HCT116 (cell line): Measurements from ENCODE around the gene CSF2RB. TPM values are rescaled to one million over a fixed set of nuclear protein-coding genes. Genes with fewer than 3 reads are reported as not detected.

Experiments used
- ATAC-seq: fragments of 200-7000 bp; cut with Tn5 transposase; 2 replicates; pipeline ENCODE4 v1.9.1; 2020; ENCODE audit warnings: mild to moderate bottlenecking, moderate library complexity
- BruUV-seq: library from RNA; stranded (reverse); fragments of 400-500 nt; replicated peaks from 2 replicates; lab custom pipeline; 2021; lab: Mats Ljungman, UMichigan
- CTCF ChIA-PET: fragments of 300-600 bp; sonication (Branson Sonifier 250); formaldehyde crosslinking; loops from one replicate; lab custom pipeline; 2021; ENCODE audit warnings: antibody characterized with exemption; lab: Charles Lee
- POLR2A ChIA-PET: fragments of 300-600, 350-600 bp; sonication (Branson Sonifier 250); formaldehyde crosslinking; loops from one replicate; lab custom pipeline; 2021; ENCODE audit warnings: antibody characterized with exemption; lab: Charles Lee
- RAD21 ChIA-PET, 2 experiments: fragments of 300-600 bp; sonication (Branson Sonifier 250); formaldehyde crosslinking; loops; one replicate each; lab custom pipeline; 2023; ENCODE audit warnings: low total read pairs in 2 of 2; ENCODE audit not compliant: uncharacterized antibody in 2 of 2, unreplicated experiment in 2 of 2, low non-redundant PET in 1 of 2; lab: Charles Lee
- DNase-seq: peaks from one replicate; pipeline ENCODE4 v3.0.0-alpha.2; 2010; ENCODE audit warnings: low read depth, low spot score
- H2AFZ ChIP-seq: fragments of 200-600 bp; shearing (Covaris generic), sonication (generic); 2 replicates; pipeline ENCODE4 v1.6.1; 2017; ENCODE audit warnings: low read depth, mixed run types, mixed read lengths, antibody characterized with exemption, low read length; ENCODE audit not compliant: poor library complexity, severe bottlenecking
- H3K27ac ChIP-seq: 2 replicates; pipeline ENCODE4 v1.5.1; 2012; ENCODE audit warnings: low read depth, low read length
- H3K27me3 ChIP-seq: fragments of 200-600 bp; sonication (generic); 2 replicates; pipeline ENCODE4 v1.6.1; 2016; ENCODE audit warnings: mixed run types, low read length, mixed read lengths; ENCODE audit not compliant: insufficient read depth
- H3K36me3 ChIP-seq, 2 experiments: fragments of 200-500 bp in 1 of 2; fragments of 200-600 bp in 1 of 2; sonication (Bioruptor generic) in 1 of 2; sonication (generic) in 1 of 2; 2 replicates each; pipeline versions ENCODE4 v1.5.1 to v1.6.1; 2014 to 2016; ENCODE audit warnings: low read length in 2 of 2, inconsistent platforms in 1 of 2, mixed read lengths in 1 of 2, mixed run types in 1 of 2; ENCODE audit not compliant: insufficient read depth in 2 of 2, control insufficient read depth in 1 of 2
- H3K4me1 ChIP-seq, 2 experiments: fragments of 200-600 bp in 1 of 2; sonication (generic) in 1 of 2; 2 replicates each; pipeline versions ENCODE4 v1.5.1 to v1.6.1; 2012 to 2017; ENCODE audit warnings: low read length in 2 of 2, inconsistent platforms in 1 of 2, mild to moderate bottlenecking in 1 of 2, mixed read lengths in 1 of 2, mixed run types in 1 of 2, moderate library complexity in 1 of 2; ENCODE audit not compliant: insufficient read depth in 2 of 2, control insufficient read depth in 1 of 2
- H3K4me2 ChIP-seq: fragments of 200-600 bp; sonication (generic); 2 replicates; pipeline ENCODE4 v1.6.1; 2017; ENCODE audit warnings: mixed run types, low read length, mixed read lengths
- H3K4me3 ChIP-seq, 2 experiments: fragments of 200-600 bp in 1 of 2; sonication (generic) in 1 of 2; replicated peaks in 1 of 2; 2 replicates each; pipeline ENCODE4 v1.5.1; 2011 to 2016; ENCODE audit warnings: low read length in 2 of 2, control low read depth in 1 of 2, low read depth in 1 of 2, mild to moderate bottlenecking in 1 of 2, mixed read lengths in 1 of 2, mixed run types in 1 of 2
- H3K79me2 ChIP-seq: fragments of 200-600 bp; sonication (generic); 2 replicates; pipeline ENCODE4 v1.6.1; 2017; ENCODE audit warnings: mild to moderate bottlenecking, mixed run types, low read length, moderate library complexity, mixed read lengths; ENCODE audit not compliant: insufficient read depth
- H3K9ac ChIP-seq: fragments of 200-600 bp; sonication (generic); 2 replicates; pipeline ENCODE4 v1.6.1; 2016; ENCODE audit warnings: low read length, mixed read lengths
- H3K9me2 ChIP-seq: fragments of 200-600 bp; sonication (generic), shearing (Covaris generic); 2 replicates; pipeline ENCODE4 v1.6.1; 2017; ENCODE audit warnings: mixed run types, mild to moderate bottlenecking, moderate library complexity; ENCODE audit not compliant: insufficient read depth
- H3K9me3 ChIP-seq, 2 experiments: fragments of 200-500 bp in 1 of 2; fragments of 200-600 bp in 1 of 2; sonication (Bioruptor generic) in 1 of 2; sonication (generic) in 1 of 2; 2 replicates each; pipeline ENCODE4 v1.6.1; 2014 to 2017; ENCODE audit warnings: low read length in 2 of 2, mixed read lengths in 2 of 2, inconsistent platforms in 1 of 2, low read depth in 1 of 2, mild to moderate bottlenecking in 1 of 2, mixed run types in 1 of 2, moderate library complexity in 1 of 2; ENCODE audit not compliant: control insufficient read depth in 1 of 2, insufficient read depth in 1 of 2
- H4K20me1 ChIP-seq: fragments of 200-600 bp; sonication (generic), shearing (Covaris generic); 2 replicates; pipeline ENCODE4 v1.6.1; 2017; ENCODE audit warnings: mixed run types, mild to moderate bottlenecking, moderate library complexity; ENCODE audit not compliant: insufficient read depth
- EZH2 ChIP-seq: fragments of 200-600 bp; sonication (generic); IDR thresholded peaks from 2 replicates; pipeline ENCODE4 v1.6.1; 2017; ENCODE audit warnings: antibody characterized with exemption, mixed run types
- JUND ChIP-seq: IDR thresholded peaks from 2 replicates; pipeline ENCODE4 v1.6.1; 2012
- POLR2A ChIP-seq: IDR thresholded peaks from 2 replicates; pipeline ENCODE4 v1.7.0; 2011; ENCODE audit warnings: borderline replicate concordance; ENCODE audit not compliant: insufficient read depth, insufficient read length; ENCODE audit errors: extremely low read depth
- POLR2AphosphoS5 ChIP-seq: IDR thresholded peaks from 2 replicates; pipeline ENCODE4 v1.6.1; 2011; ENCODE audit warnings: mild to moderate bottlenecking, low read depth, low read length, moderate library complexity
- RAD21 ChIP-seq: IDR thresholded peaks from 2 replicates; pipeline ENCODE4 v1.6.1; 2012; ENCODE audit warnings: low read depth, mild to moderate bottlenecking
- SP1 ChIP-seq: IDR thresholded peaks from 2 replicates; pipeline ENCODE4 v1.6.1; 2012; ENCODE audit warnings: low read depth
- YY1 ChIP-seq: IDR thresholded peaks from 2 replicates; pipeline ENCODE4 v1.6.1; 2011; ENCODE audit warnings: low read length, low read depth, moderate library complexity, mild to moderate bottlenecking; ENCODE audit not compliant: insufficient replicate concordance; ENCODE audit errors: extremely low read depth
- ZBTB33 ChIP-seq: IDR thresholded peaks from 2 replicates; pipeline ENCODE4 v1.6.1; 2011; ENCODE audit warnings: mild to moderate bottlenecking, low read length, moderate library complexity; ENCODE audit not compliant: insufficient replicate concordance; ENCODE audit errors: extremely low read depth
- ZNF274 ChIP-seq: fragments of 200-500 bp; sonication (Bioruptor generic); IDR thresholded peaks from 2 replicates; pipeline ENCODE4 v1.6.1; 2014; ENCODE audit warnings: mild to moderate bottlenecking, low read depth, low read length, inconsistent platforms
- intact Hi-C: fragments of 100-400 bp; cut with micrococcal nuclease; formaldehyde crosslinking; loops from 2 replicates; pipeline ENCODE4 v1.10.0; 2022
- total RNA-seq: library from RNA; stranded (reverse); gene quantifications from one replicate; pipeline ENCODE4 v1.2.1, GENCODE V29; 2021; ENCODE audit not compliant: unreplicated experiment
- TF ChIP-seq, protein P1 (sequence below): IDR thresholded peaks from 2 replicates; pipeline ENCODE4 v1.6.1; 2012

CSF2RB gene
- total RNA-seq, 1 experiment from 2014 or later: 0.10 TPM

- no peaks in the 10 kb centered on the region; a peak in 1 of 4 replicates for H3K9me3 ChIP-seq
- no peaks in the 10 kb centered on the region for H3K9me2 ChIP-seq
- H3K36me3 ChIP-seq: no peaks in the 10 kb centered on the region
- H3K9ac ChIP-seq: no peak overlapping the region
- DNase-seq (no peak), ATAC-seq (no peak)
- POLR2A ChIA-PET: no interaction called here
- no peak overlapping the region for H2AFZ ChIP-seq
- no peak overlapping the region for H3K27ac ChIP-seq
- no peak overlapping the region for H3K4me3 ChIP-seq
- TF ChIP-seq RAD21: no peak
- TF ChIP-seq YY1: no peak
- no peak for TF ChIP-seq SP1
- no peak for TF ChIP-seq ZBTB33
- TF ChIP-seq EZH2: no peak
- no peak for TF ChIP-seq JUND
- no peak for TF ChIP-seq POLR2AphosphoS5
- TF ChIP-seq ZNF274: no peak
- TF ChIP-seq POLR2A: no peak
- TF ChIP-seq, protein P1, sequence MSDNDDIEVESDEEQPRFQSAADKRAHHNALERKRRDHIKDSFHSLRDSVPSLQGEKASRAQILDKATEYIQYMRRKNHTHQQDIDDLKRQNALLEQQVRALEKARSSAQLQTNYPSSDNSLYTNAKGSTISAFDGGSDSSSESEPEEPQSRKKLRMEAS: no peak
- no TSS peak for BruUV-seq
- CTCF ChIA-PET: no interaction called here
- no peaks in the 10 kb centered on the region for H3K27me3 ChIP-seq
- RAD21 ChIA-PET: no interaction called here
- H3K4me1 ChIP-seq: no peaks in the 10 kb centered on the region
- H3K79me2 ChIP-seq: no peaks in the 10 kb centered on the region
- no peak overlapping the region for H3K4me2 ChIP-seq
- no peaks in the 10 kb centered on the region for H4K20me1 ChIP-seq
- intact Hi-C loops: no loop called here
Measured at GRCh38 chr22:36946421-36947158, 33.2 kb downstream of the CSF2RB start.
